ENCODE measurements around the gene EPHA3. TPM values are rescaled to one million over a fixed set of nuclear protein-coding genes. Genes with fewer than 3 reads are reported as not detected.

The EPHA3 gene
- total RNA-seq, 1 donor from 2014 or later: 5.0 TPM

DNA sequence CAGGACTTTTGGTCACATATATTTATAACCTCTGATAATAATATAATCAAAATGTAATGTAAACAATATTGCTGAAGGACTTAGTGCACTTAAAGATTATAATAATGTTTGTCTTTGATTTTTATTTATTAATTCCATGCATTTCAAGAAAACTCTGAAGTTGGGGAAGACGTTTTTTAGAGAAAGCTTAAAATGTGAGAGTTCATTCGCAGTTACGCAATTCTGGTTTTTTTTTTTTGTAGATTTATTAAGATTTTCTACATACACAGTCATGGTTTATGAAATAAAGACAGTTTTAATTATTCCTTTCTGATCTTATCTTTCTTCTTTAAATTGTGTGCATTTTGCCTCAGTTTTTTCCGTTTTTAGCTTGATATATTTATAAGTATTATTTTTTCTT lies 204.7 kb downstream of the EPHA3 start:
- H3K27me3 Mint-ChIP-seq (ENCODE audit: low read depth, unreplicated experiment): no peaks in the 10 kb centered on the region
- no peaks in the 10 kb centered on the region for H3K4me1 Mint-ChIP-seq (ENCODE audit: low read depth, unreplicated experiment)
- H3K4me3 Mint-ChIP-seq (ENCODE audit: unreplicated experiment): no peak overlapping the region
- FAIRE-seq (no peak), DNase-seq (ENCODE audit: low read depth) (no peak)
- Histone ChIP-seq H4K20me1 (ENCODE audit: insufficient read depth, low read length) (no peaks in the 10 kb centered on the region), H3K27ac (ENCODE audit: low read depth, low read length) (no peak overlapping the region), H3K9me3 (ENCODE audit: insufficient read depth, low read depth, low read length) (no peaks in the 10 kb centered on the region), H3K9ac (ENCODE audit: low read length) (no peak overlapping the region), H2AFZ (ENCODE audit: low read depth, low read length) (no peak overlapping the region), H3K4me1 (ENCODE audit: insufficient read depth, low read length) (no peaks in the 10 kb centered on the region), H3K4me3 (ENCODE audit: insufficient read depth, low read depth, low read length) (no peak overlapping the region), H3K4me2 (ENCODE audit: low read length) (no peak overlapping the region), H3K36me3 (ENCODE audit: insufficient read depth, low read length) (no peaks in the 10 kb centered on the region), H3K79me2 (ENCODE audit: insufficient read depth, low read length) (no peaks in the 10 kb centered on the region), H3K27me3 (ENCODE audit: insufficient read depth, low read length) (no peaks in the 10 kb centered on the region)
- no peak overlapping the region for H3K27ac Mint-ChIP-seq (ENCODE audit: unreplicated experiment)
- no peaks in the 10 kb centered on the region for H3K36me3 Mint-ChIP-seq (ENCODE audit: low read depth, unreplicated experiment)
- TF ChIP-seq, protein P1, sequence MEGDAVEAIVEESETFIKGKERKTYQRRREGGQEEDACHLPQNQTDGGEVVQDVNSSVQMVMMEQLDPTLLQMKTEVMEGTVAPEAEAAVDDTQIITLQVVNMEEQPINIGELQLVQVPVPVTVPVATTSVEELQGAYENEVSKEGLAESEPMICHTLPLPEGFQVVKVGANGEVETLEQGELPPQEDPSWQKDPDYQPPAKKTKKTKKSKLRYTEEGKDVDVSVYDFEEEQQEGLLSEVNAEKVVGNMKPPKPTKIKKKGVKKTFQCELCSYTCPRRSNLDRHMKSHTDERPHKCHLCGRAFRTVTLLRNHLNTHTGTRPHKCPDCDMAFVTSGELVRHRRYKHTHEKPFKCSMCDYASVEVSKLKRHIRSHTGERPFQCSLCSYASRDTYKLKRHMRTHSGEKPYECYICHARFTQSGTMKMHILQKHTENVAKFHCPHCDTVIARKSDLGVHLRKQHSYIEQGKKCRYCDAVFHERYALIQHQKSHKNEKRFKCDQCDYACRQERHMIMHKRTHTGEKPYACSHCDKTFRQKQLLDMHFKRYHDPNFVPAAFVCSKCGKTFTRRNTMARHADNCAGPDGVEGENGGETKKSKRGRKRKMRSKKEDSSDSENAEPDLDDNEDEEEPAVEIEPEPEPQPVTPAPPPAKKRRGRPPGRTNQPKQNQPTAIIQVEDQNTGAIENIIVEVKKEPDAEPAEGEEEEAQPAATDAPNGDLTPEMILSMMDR (IDR thresholded peaks at IDR 0.05; ENCODE audit: insufficient read depth, low read depth, low read length): no peak
- TF ChIP-seq EZH2 (IDR thresholded peaks at IDR 0.05; ENCODE audit: insufficient read depth, low read length): no peak
- no peaks in the 10 kb centered on the region for H3K9me3 Mint-ChIP-seq (ENCODE audit: unreplicated experiment)

DNA sequence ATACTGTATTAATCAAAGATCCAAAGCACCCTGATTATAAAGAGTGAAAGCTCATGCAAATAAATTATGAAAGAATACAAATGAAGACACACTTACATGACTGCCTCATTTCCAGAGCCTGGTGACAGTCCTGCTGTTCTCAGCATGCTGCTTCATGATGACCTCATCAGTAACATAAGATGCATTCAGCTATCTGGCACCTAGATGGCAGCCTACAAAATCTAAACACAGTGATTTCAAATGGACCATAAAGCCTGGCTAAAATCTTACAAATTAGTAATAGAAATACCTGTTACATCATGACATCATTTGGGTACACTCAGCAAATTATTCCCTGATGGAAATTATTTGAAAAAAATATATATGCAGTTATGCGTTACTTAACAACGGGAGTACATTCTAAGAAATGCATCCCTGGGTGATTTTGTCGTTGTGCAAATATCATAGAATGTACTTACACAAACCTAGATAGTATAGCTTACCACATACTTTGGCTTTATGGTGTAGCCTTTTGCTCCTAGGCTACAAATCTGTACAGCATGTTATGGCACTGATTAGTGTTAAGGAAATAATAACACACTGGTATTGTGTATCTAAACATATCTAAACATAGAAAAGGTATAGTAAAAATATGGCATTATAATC lies 207.2 kb downstream of the EPHA3 start:
- no peak overlapping the region for H3K27ac ChIP-seq (ENCODE audit: low read depth, low read length)
- Mint-ChIP-seq H3K27ac (ENCODE audit: unreplicated experiment) (no peak overlapping the region), H3K27me3 (ENCODE audit: low read depth, unreplicated experiment) (no peaks in the 10 kb centered on the region), H3K4me3 (ENCODE audit: unreplicated experiment) (no peak overlapping the region), H3K9me3 (ENCODE audit: unreplicated experiment) (no peaks in the 10 kb centered on the region), H3K36me3 (ENCODE audit: low read depth, unreplicated experiment) (no peaks in the 10 kb centered on the region), H3K4me1 (ENCODE audit: low read depth, unreplicated experiment) (no peaks in the 10 kb centered on the region)
- no peak overlapping the region for H3K9ac ChIP-seq (ENCODE audit: low read length)
- FAIRE-seq (no peak), DNase-seq (ENCODE audit: low read depth) (peak; percentile 42)
- H3K4me3 ChIP-seq (ENCODE audit: insufficient read depth, low read depth, low read length): no peak overlapping the region
- H3K79me2 ChIP-seq (ENCODE audit: insufficient read depth, low read length): no peaks in the 10 kb centered on the region
- TF ChIP-seq EZH2 (IDR thresholded peaks at IDR 0.05; ENCODE audit: insufficient read depth, low read length): no peak
- TF ChIP-seq, protein P1 (IDR thresholded peaks at IDR 0.05; ENCODE audit: insufficient read depth, low read depth, low read length): peak; percentile 40
- H2AFZ ChIP-seq (ENCODE audit: low read depth, low read length): no peak overlapping the region
- H3K4me2 ChIP-seq (ENCODE audit: low read length): no peak overlapping the region
- no peaks in the 10 kb centered on the region for H3K9me3 ChIP-seq (ENCODE audit: insufficient read depth, low read depth, low read length)
- no peaks in the 10 kb centered on the region for H3K27me3 ChIP-seq (ENCODE audit: insufficient read depth, low read length)
- H3K36me3 ChIP-seq (ENCODE audit: insufficient read depth, low read length): no peaks in the 10 kb centered on the region
- no peaks in the 10 kb centered on the region for H3K4me1 ChIP-seq (ENCODE audit: insufficient read depth, low read length)
- no peaks in the 10 kb centered on the region for H4K20me1 ChIP-seq (ENCODE audit: insufficient read depth, low read length)

DNA sequence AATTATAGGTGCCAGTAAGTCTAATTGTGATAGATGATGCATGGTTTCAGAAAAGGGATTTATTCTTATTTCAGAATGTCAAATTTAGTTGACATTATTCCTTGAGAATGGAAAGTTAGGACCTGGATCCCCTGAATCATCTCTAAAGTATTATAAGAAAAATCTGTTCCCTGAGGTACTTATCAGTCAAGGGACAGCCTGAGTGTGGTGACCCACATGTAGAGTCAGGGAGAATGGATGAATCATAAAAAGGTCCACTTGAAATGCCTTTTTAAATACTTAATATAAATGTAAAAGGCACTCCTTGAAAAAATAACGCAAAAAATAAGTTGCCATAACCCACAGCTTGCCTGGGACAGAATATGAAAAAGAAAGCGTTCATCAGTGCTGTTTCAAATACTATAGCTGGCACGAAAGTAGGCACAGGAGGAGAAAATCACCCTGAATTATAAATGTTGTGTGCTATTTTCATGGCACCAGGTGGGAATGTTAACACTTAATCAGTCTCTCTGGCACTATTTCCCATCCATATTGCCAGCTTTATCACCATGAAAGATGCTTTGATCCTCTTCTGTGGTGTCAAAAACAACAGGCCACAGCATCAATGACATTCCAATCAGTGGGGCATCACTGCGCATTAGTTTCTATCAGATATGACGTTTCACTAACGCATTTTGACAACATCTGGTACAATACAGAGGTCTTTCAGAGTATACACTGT lies 208.5 kb downstream of the EPHA3 start:
- Histone ChIP-seq H2AFZ (ENCODE audit: low read depth, low read length) (no peak overlapping the region), H4K20me1 (ENCODE audit: insufficient read depth, low read length) (no peaks in the 10 kb centered on the region), H3K9me3 (ENCODE audit: insufficient read depth, low read depth, low read length) (no peaks in the 10 kb centered on the region), H3K4me3 (ENCODE audit: insufficient read depth, low read depth, low read length) (no peak overlapping the region), H3K9ac (ENCODE audit: low read length) (no peak overlapping the region), H3K79me2 (ENCODE audit: insufficient read depth, low read length) (no peaks in the 10 kb centered on the region), H3K36me3 (ENCODE audit: insufficient read depth, low read length) (no peaks in the 10 kb centered on the region), H3K27me3 (ENCODE audit: insufficient read depth, low read length) (no peaks in the 10 kb centered on the region), H3K4me1 (ENCODE audit: insufficient read depth, low read length) (no peaks in the 10 kb centered on the region), H3K27ac (ENCODE audit: low read depth, low read length) (no peak overlapping the region), H3K4me2 (ENCODE audit: low read length) (no peak overlapping the region)
- DNase-seq (ENCODE audit: low read depth): peak; percentile 65
- no peak overlapping the region for H3K4me3 Mint-ChIP-seq (ENCODE audit: unreplicated experiment)
- H3K36me3 Mint-ChIP-seq (ENCODE audit: low read depth, unreplicated experiment): no peaks in the 10 kb centered on the region
- FAIRE-seq: no peak
- peaks cover 3% of the 10 kb centered on the region for H3K4me1 Mint-ChIP-seq (ENCODE audit: low read depth, unreplicated experiment)
- no peaks in the 10 kb centered on the region for H3K9me3 Mint-ChIP-seq (ENCODE audit: unreplicated experiment)
- TF ChIP-seq EZH2 (IDR thresholded peaks at IDR 0.05; ENCODE audit: insufficient read depth, low read length): no peak
- TF ChIP-seq, protein P1 (IDR thresholded peaks at IDR 0.05; ENCODE audit: insufficient read depth, low read depth, low read length): no peak
- no peak overlapping the region for H3K27ac Mint-ChIP-seq (ENCODE audit: unreplicated experiment)
- no peaks in the 10 kb centered on the region for H3K27me3 Mint-ChIP-seq (ENCODE audit: low read depth, unreplicated experiment)

All from astrocyte (in vitro differentiated cells and primary cell).